A549 (cell line): Measurements from ENCODE around the gene FAM174B.

Source experiments
- POLR2A ChIP-seq: IDR thresholded peaks from 2 replicates; pipeline ENCODE4 v1.6.1; 2012; ENCODE audit warnings: mild to moderate bottlenecking, low read length
- RCOR1 ChIP-seq: fragments of 150-350 bp; IDR thresholded peaks from 2 replicates; pipeline ENCODE4 v1.6.1; 2014; ENCODE audit warnings: antibody characterized with exemption, low read length, low read depth
- TF ChIP-seq, protein P1 (sequence below): IDR thresholded peaks from 2 replicates; pipeline ENCODE4 v1.6.1; 2012

GRCh38 chr15:92633418-92633817 lies 22.2 kb downstream of the FAM174B start:
- TF ChIP-seq RCOR1 (no peak), POLR2A (no peak)
- TF ChIP-seq, protein P1, sequence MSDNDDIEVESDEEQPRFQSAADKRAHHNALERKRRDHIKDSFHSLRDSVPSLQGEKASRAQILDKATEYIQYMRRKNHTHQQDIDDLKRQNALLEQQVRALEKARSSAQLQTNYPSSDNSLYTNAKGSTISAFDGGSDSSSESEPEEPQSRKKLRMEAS, result no peak
